ENCODE data around the gene HTR1D.
"Not testable (repeated sequence)": the region's sequence is repeated elsewhere in the genome, so short reads cannot be mapped to it uniquely, and the experiment has no call there.

HTR1D gene

GRCh38 chr1:23216771-23217420 is 406 bp downstream of the HTR1D start:
- no peak for DNase-seq (ENCODE audit: low read depth in 2 of 2)

GRCh38 chr1:23215751-23216449 is 1.4 kb downstream of the HTR1D start:
- DNase-seq (ENCODE audit: low read depth in 2 of 2): no peak

GRCh38 chr1:23215291-23215690 is 2.0 kb downstream of the HTR1D start:
- DNase-seq (ENCODE audit: low read depth in 2 of 2): no peak

- no peak for DNase-seq (ENCODE audit: low read depth in 2 of 2)
Observed at GRCh38 chr1:23214640-23215039, 2.7 kb downstream of the HTR1D start.

- no peak for DNase-seq (ENCODE audit: low read depth in 2 of 2)
Observed at GRCh38 chr1:23211955-23212354, 5.3 kb downstream of the HTR1D start.

GRCh38 chr1:23210963-23211362 is 6.3 kb downstream of the HTR1D start:
- no peak for DNase-seq (ENCODE audit: low read depth in 2 of 2)

GRCh38 chr1:23210351-23210785 is 6.9 kb downstream of the HTR1D start:
- no peak for DNase-seq (ENCODE audit: low read depth in 2 of 2)

- DNase-seq (ENCODE audit: low read depth in 2 of 2): no peak
Observed at GRCh38 chr1:23209770-23210169, 7.5 kb downstream of the HTR1D start.

GRCh38 chr1:23208527-23208926 is 8.8 kb downstream of the HTR1D start:
- no peak for DNase-seq (ENCODE audit: low read depth in 2 of 2)

GRCh38 chr1:23207733-23208132 is 9.6 kb downstream of the HTR1D start:
- not testable (repeated sequence) for DNase-seq (ENCODE audit: low read depth in 2 of 2)

- no peak for DNase-seq (ENCODE audit: low read depth in 2 of 2)
Observed at GRCh38 chr1:23202263-23202749, 15.0 kb downstream of the HTR1D start.

- no peak for DNase-seq (ENCODE audit: low read depth in 2 of 2)
Observed at GRCh38 chr1:23200883-23201282, 16.4 kb downstream of the HTR1D start.

GRCh38 chr1:23198373-23198772 is 18.9 kb downstream of the HTR1D start:
- no peak for DNase-seq (ENCODE audit: low read depth in 2 of 2)

- DNase-seq (ENCODE audit: low read depth in 2 of 2): no peak
Observed at GRCh38 chr1:23196627-23197328, 20.5 kb downstream of the HTR1D start.

GRCh38 chr1:23194119-23194984 is 22.9 kb downstream of the HTR1D start:
- no peak for DNase-seq (ENCODE audit: low read depth in 2 of 2)

- DNase-seq (ENCODE audit: low read depth in 2 of 2): no peak
Observed at GRCh38 chr1:23193391-23194118, 23.7 kb downstream of the HTR1D start.

GRCh38 chr1:23191199-23191598 is 26.1 kb downstream of the HTR1D start:
- no peak for DNase-seq (ENCODE audit: low read depth in 2 of 2)

GRCh38 chr1:23188936-23189452 is 28.3 kb downstream of the HTR1D start:
- not testable (repeated sequence) for DNase-seq (ENCODE audit: low read depth in 2 of 2)

- DNase-seq (ENCODE audit: low read depth in 2 of 2): no peak
Observed at GRCh38 chr1:23188434-23188884, 28.8 kb downstream of the HTR1D start.

- no peak for DNase-seq (ENCODE audit: low read depth in 2 of 2)
Observed at GRCh38 chr1:23187637-23188036, 29.7 kb downstream of the HTR1D start.

GRCh38 chr1:23185381-23185780 is 31.9 kb downstream of the HTR1D start:
- no peak for DNase-seq (ENCODE audit: low read depth in 2 of 2)
